Left lobe of liver (tissue), 2 donors: Measurements from ENCODE around the gene SPRYD3. TPM values are rescaled to one million over a fixed set of nuclear protein-coding genes. Genes with fewer than 3 reads are reported as not detected.
A peak's percentile ranks its signal among the peaks of the same experiment; 100 is the strongest.
"Not testable (repeated sequence)": the region's sequence is repeated elsewhere in the genome, so short reads cannot be mapped to it uniquely, and the experiment has no call there.

Source experiments
- ATAC-seq: fragments of 200-7000 bp; cut with Tn5 transposase; one replicate; pipeline ENCODE4 v1.9.1; 2020; ENCODE audit warnings: mild to moderate bottlenecking, moderate library complexity
- DNase-seq: peaks from one replicate; pipeline ENCODE4 v3.0.0-alpha.2; 2020; ENCODE audit warnings: low spot score
- total RNA-seq: library from RNA; stranded (reverse); gene quantifications from one replicate; pipeline ENCODE4 v1.2.1, GENCODE V29; 2021
- donor health status: DM: no; HTN: no; CAD: no; lungs with moderate emphysema.
- donor health status: DM: no; HTN: yes; CAD: no.

Gene SPRYD3
- total RNA-seq, 1 donor from 2014 or later = 16.2 TPM

DNA sequence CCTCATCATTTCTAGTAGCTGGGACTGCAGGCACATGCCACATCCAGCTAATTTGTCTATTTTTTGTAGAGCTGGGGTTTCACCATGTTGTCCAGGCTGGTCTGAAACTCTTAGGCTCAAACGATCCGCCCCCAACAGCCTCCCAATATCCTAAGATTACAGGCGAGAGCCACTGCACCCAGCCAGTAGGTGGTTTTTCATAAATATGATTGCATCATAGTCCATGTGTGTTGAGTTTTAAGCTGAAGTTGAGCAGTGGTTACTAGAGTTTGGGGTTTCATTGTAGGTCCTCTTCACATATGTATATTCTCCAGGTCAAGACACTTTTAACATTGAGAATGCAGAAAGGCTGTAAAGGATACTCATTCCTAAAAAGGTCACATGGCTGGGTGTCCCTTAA lies 42.4 kb downstream of the SPRYD3 start:
- DNase-seq (no peak), ATAC-seq (no peak)

DNA sequence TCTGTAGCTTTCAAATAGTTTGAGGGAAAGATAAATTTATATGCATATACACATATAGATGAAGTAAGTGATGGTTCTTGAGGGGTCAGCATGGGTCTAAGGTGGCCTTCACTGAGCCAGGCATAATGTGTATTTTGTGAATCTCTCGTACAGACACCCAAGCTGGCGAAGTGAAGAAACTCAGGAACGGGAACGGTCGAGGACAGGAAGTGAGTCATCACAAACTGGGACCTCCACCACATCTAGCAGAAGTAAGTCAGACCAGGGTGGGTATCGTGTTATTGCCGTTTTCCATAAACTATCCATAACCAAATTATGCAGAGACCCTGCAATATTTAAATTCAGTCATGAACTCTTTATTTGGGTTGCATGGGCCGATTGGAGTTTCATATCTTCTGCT lies 44.7 kb downstream of the SPRYD3 start:
- ATAC-seq (no peak), DNase-seq (no peak)

DNA sequence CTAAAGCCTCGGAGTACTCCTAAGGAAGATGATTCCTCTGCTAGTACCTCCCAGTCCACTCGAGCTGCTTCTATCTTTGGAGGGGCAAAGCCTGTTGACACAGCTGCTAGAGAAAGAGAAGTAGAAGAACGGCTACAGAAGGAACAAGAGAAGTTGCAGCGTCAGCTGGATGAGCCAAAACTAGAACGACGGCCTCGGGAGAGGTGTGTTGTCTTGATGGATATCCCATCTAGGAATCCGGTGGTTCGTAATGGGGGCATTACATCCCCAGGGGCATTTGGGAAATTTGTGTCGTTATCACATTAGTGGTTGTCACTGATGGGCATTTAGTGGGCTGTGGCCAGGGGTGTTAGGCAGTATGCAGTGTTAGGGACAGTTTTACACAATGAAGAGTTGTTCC lies 45.4 kb downstream of the SPRYD3 start:
- ATAC-seq, DNase-seq: not testable (repeated sequence)

DNA sequence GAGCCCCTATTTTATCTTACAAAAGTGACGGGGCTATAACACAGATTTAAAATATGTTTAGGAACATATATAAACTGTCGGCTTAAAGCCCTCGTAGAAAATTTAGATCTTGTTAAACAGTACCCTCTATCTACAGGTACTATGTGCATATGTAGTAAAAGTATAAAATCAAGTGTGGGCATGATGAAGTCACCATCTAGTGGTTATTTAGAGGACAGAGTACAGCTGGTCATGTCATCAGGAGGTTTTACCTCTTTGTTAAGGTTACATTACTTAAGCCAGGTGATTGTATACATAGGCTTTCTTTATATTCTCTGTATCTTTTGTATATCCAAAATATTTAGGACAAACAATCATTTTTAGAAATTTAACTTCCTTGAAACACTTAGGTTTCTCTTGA lies 47.6 kb downstream of the SPRYD3 start:
- DNase-seq (no peak), ATAC-seq (peak; percentile 52)

DNA sequence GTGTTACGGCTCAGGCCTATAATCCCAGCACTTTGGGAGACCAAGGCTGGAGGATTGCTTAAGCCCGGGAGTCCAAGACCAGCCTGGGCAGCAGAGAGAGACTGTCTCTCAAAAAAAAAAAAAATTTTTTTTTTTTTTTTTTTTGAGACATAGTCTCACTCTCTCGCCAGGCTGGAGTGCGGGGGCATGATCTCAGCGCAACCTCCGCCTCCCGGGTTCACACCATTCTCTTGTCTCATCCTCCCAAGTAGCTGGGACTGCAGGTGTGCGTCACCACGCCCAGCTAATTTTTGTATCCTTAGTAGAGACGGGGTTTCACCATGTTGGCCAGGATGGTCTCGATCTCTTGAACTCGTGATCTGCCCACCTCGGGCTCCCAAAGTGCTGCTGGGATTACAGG lies 52.2 kb downstream of the SPRYD3 start:
- ATAC-seq, DNase-seq: not testable (repeated sequence)

DNA sequence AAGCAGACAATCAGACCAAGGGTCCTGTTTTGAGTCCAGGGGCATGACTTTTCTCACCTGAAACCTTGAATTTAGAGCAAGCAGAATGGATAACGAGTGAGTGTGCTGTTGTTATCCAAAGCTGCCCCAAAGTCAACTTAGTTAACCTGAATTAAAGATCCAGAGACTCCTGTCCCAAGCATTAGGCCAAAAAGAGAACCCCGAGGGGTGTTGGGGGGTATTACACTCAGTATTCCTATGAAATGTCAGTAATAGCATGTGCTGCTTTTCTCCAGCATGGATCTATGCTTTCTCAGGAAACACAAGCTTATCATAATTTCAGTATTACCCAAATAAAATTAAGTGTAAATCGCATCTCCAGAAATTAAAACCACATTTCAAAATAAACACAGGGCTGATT lies 53.9 kb downstream of the SPRYD3 start:
- ATAC-seq = no peak
- no peak for DNase-seq

DNA sequence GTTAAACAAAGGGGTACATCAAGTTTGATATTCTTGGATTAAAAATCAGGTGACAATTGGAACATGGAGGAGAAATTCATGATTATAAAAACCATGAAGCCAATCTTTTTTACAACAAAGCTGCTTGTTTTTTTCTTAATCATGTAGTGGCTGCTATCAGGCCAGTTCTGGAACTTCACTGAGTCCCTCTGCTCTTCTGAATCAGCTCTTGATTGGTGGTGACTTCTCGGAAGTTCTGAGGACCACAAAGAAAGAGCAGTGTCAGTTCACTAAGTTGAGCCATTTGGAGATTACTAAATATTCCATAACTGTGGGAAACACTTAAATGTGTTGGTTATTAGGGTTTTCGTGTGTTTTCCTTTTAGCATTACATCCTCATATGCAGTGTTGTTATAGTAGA lies 64.5 kb downstream of the SPRYD3 start:
- ATAC-seq (no peak), DNase-seq (no peak)

Other genes with a start within 250 kb of the SPRYD3 start
- gene KRT79, start 245.1 kb downstream of the SPRYD3 start, total RNA-seq = not detected
- gene KRT78, start 230.4 kb downstream of the SPRYD3 start, total RNA-seq = not detected
- gene KRT8, start 174.3 kb downstream of the SPRYD3 start, total RNA-seq = 235 TPM
- gene KRT18, start 130.3 kb downstream of the SPRYD3 start, total RNA-seq = 194 TPM
- 184 TPM for gene EIF4B, start 72.9 kb downstream of the SPRYD3 start, total RNA-seq
- 146 TPM for gene TNS2, start 29.3 kb downstream of the SPRYD3 start, total RNA-seq
- 5.2 TPM for gene IGFBP6, start 18.3 kb upstream of the SPRYD3 start, total RNA-seq
- 0.25 TPM for gene SOAT2, start 24.1 kb upstream of the SPRYD3 start, total RNA-seq
- gene ZNF740, start 101.3 kb upstream of the SPRYD3 start, total RNA-seq = 25.9 TPM
- gene CSAD, start 101.5 kb upstream of the SPRYD3 start, total RNA-seq = 53.6 TPM
- gene ITGB7, start 127.9 kb upstream of the SPRYD3 start, total RNA-seq = 8.6 TPM
- gene RARG, start 152.8 kb upstream of the SPRYD3 start, total RNA-seq = 2.5 TPM
- gene ESPL1, start 188.9 kb upstream of the SPRYD3 start, total RNA-seq = 0.73 TPM
- 114 TPM for gene PFDN5, start 216.2 kb upstream of the SPRYD3 start, total RNA-seq
- 24.0 TPM for gene MYG1, start 220.3 kb upstream of the SPRYD3 start, total RNA-seq
- gene AAAS, start 242.2 kb upstream of the SPRYD3 start, total RNA-seq = 28.2 TPM